GM21515 (cell line): Measurements from ENCODE around the gene DNAL1.
"Not testable (repeated sequence)": the region's sequence is repeated elsewhere in the genome, so short reads cannot be mapped to it uniquely, and the experiment has no call there.

Source experiments
- ATAC-seq: cut with Tn5 transposase; IDR thresholded peaks from one replicate; pipeline ENCODE4 v1.9.1; 2021; ENCODE audit not compliant: unreplicated experiment

The DNAL1 gene

GRCh38 chr14:73637830-73638229 lies 7.0 kb upstream of the DNAL1 start:
- no peak for ATAC-seq

- ATAC-seq = no peak
These were observed 3.9 kb upstream of the DNAL1 start for GRCh38 chr14:73640796-73641365.

GRCh38 chr14:73645248-73645610 lies 443 bp downstream of the DNAL1 start:
- no peak for ATAC-seq

GRCh38 chr14:73651005-73651404 lies 6.2 kb downstream of the DNAL1 start:
- no peak for ATAC-seq

- no peak for ATAC-seq
These were observed 11.1 kb downstream of the DNAL1 start for GRCh38 chr14:73655851-73656250.

GRCh38 chr14:73659202-73659601 lies 14.4 kb downstream of the DNAL1 start:
- ATAC-seq = not testable (repeated sequence)

- ATAC-seq = no peak
These were observed 15.7 kb downstream of the DNAL1 start for GRCh38 chr14:73660511-73660910.

- ATAC-seq = no peak
These were observed 17.1 kb downstream of the DNAL1 start for GRCh38 chr14:73661872-73662271.

- ATAC-seq = no peak
These were observed 17.7 kb downstream of the DNAL1 start for GRCh38 chr14:73662487-73662943.

- no peak for ATAC-seq
These were observed 18.9 kb downstream of the DNAL1 start for GRCh38 chr14:73663548-73664212.

GRCh38 chr14:73665130-73665529 lies 20.3 kb downstream of the DNAL1 start:
- no peak for ATAC-seq

- ATAC-seq = no peak
These were observed 21.8 kb downstream of the DNAL1 start for GRCh38 chr14:73666583-73666982.

GRCh38 chr14:73667854-73668253 lies 23.1 kb downstream of the DNAL1 start:
- ATAC-seq = no peak

GRCh38 chr14:73674986-73675385 lies 30.2 kb downstream of the DNAL1 start:
- ATAC-seq = no peak

- ATAC-seq = no peak
These were observed 33.9 kb downstream of the DNAL1 start for GRCh38 chr14:73678698-73679097.

- ATAC-seq = no peak
These were observed 36.0 kb downstream of the DNAL1 start for GRCh38 chr14:73680821-73681220.

- ATAC-seq = no peak
These were observed 39.8 kb downstream of the DNAL1 start for GRCh38 chr14:73684627-73685026.

GRCh38 chr14:73685328-73685727 lies 40.5 kb downstream of the DNAL1 start:
- ATAC-seq = no peak

- no peak for ATAC-seq
These were observed 42.1 kb downstream of the DNAL1 start for GRCh38 chr14:73686901-73687300.

GRCh38 chr14:73694083-73694482 lies 49.3 kb downstream of the DNAL1 start:
- no peak for ATAC-seq

GRCh38 chr14:73695082-73695481 lies 50.3 kb downstream of the DNAL1 start:
- ATAC-seq = no peak

- ATAC-seq = no peak
These were observed 51.2 kb downstream of the DNAL1 start for GRCh38 chr14:73695997-73696396.
